H9 (cell line): Measurements from ENCODE around the gene RBM33. TPM values are rescaled to one million over a fixed set of nuclear protein-coding genes. Genes with fewer than 3 reads are reported as not detected.

Source experiments
- DNase-seq: peaks from one replicate; pipeline ENCODE4 v3.0.0-alpha.2; 2017
- H2AFZ ChIP-seq: one replicate; pipeline ENCODE4 v1.6.1; 2013; ENCODE audit warnings: mild to moderate bottlenecking, low read length, control low read depth, moderate library complexity
- H2AK5ac ChIP-seq: 2 replicates; pipeline ENCODE4 v1.6.1; 2013; ENCODE audit warnings: low read length, control low read depth, mixed read lengths; ENCODE audit not compliant: insufficient read length
- H2BK120ac ChIP-seq: one replicate; pipeline ENCODE4 v1.6.1; 2013; ENCODE audit warnings: low read depth, mild to moderate bottlenecking, low read length, control low read depth, inconsistent platforms; ENCODE audit not compliant: poor library complexity, severe bottlenecking
- H2BK12ac ChIP-seq: 2 replicates; pipeline ENCODE4 v1.6.1; 2013; ENCODE audit warnings: low read length, control low read depth, mixed read lengths, low read depth; ENCODE audit not compliant: insufficient read length
- H2BK15ac ChIP-seq: 2 replicates; pipeline ENCODE4 v1.6.1; 2013; ENCODE audit warnings: low read depth, low read length, control low read depth
- H2BK20ac ChIP-seq: one replicate; pipeline ENCODE4 v1.6.1; 2013; ENCODE audit warnings: low read depth, mild to moderate bottlenecking, low read length, control low read depth, inconsistent platforms; ENCODE audit not compliant: poor library complexity, severe bottlenecking
- H2BK5ac ChIP-seq: 2 replicates; pipeline ENCODE4 v1.6.1; 2013; ENCODE audit warnings: low read length, control low read depth, mixed read lengths; ENCODE audit not compliant: insufficient read length
- H3K14ac ChIP-seq: 2 replicates; pipeline ENCODE4 v1.6.1; 2013; ENCODE audit warnings: low read length, control low read depth; ENCODE audit not compliant: insufficient read depth
- H3K18ac ChIP-seq: 2 replicates; pipeline ENCODE4 v1.6.1; 2013; ENCODE audit warnings: low read depth, mild to moderate bottlenecking, mixed read lengths, low read length, control low read depth; ENCODE audit not compliant: insufficient read length
- H3K23ac ChIP-seq: 2 replicates; pipeline ENCODE4 v1.6.1; 2013; ENCODE audit warnings: low read length, control low read depth, mixed read lengths, low read depth; ENCODE audit not compliant: insufficient read length
- H3K23me2 ChIP-seq: 2 replicates; pipeline ENCODE4 v1.6.1; 2013; ENCODE audit warnings: low read depth, mild to moderate bottlenecking, mixed read lengths, low read length, control low read depth; ENCODE audit not compliant: insufficient read length, poor library complexity, severe bottlenecking
- H3K27ac ChIP-seq: 2 replicates; pipeline ENCODE4 v1.5.1; 2013; ENCODE audit warnings: low read length, control low read depth, mixed read lengths, low read depth; ENCODE audit not compliant: insufficient read length
- H3K27me3 ChIP-seq: 2 replicates; pipeline ENCODE4 v1.6.1; 2013; ENCODE audit warnings: low read length, control low read depth, inconsistent platforms; ENCODE audit not compliant: insufficient read depth
- H3K4ac ChIP-seq: 2 replicates; pipeline ENCODE4 v1.6.1; 2013; ENCODE audit warnings: low read depth, mild to moderate bottlenecking, control low read depth, inconsistent platforms, low read length, moderate library complexity
- H3K4me1 ChIP-seq: 2 replicates; pipeline ENCODE4 v1.6.1; 2013; ENCODE audit warnings: low read length, control low read depth, inconsistent platforms; ENCODE audit not compliant: insufficient read depth
- H3K4me2 ChIP-seq: 2 replicates; pipeline ENCODE4 v1.6.1; 2013; ENCODE audit warnings: low read length, control low read depth, mixed read lengths; ENCODE audit not compliant: insufficient read length, insufficient read depth
- H3K56ac ChIP-seq: 2 replicates; pipeline ENCODE4 v1.6.1; 2013; ENCODE audit warnings: low read depth, mild to moderate bottlenecking, mixed read lengths, low read length, control low read depth; ENCODE audit not compliant: insufficient read length
- H3K79me1 ChIP-seq: 2 replicates; pipeline ENCODE4 v1.6.1; 2013; ENCODE audit warnings: low read depth, mild to moderate bottlenecking, moderate library complexity, low read length, control low read depth, inconsistent platforms; ENCODE audit not compliant: insufficient read depth, poor library complexity, severe bottlenecking
- H3K79me2 ChIP-seq: 2 replicates; pipeline ENCODE4 v1.6.1; 2013; ENCODE audit warnings: low read length, control low read depth, inconsistent platforms; ENCODE audit not compliant: insufficient read depth
- H3K9ac ChIP-seq: 2 replicates; pipeline ENCODE4 v1.6.1; 2013; ENCODE audit warnings: low read length, control low read depth, mixed read lengths; ENCODE audit not compliant: insufficient read length; ENCODE audit errors: extremely low read depth
- H3K9me3 ChIP-seq: one replicate; pipeline ENCODE4 v1.6.1; 2013; ENCODE audit warnings: low read depth, low read length, inconsistent platforms; ENCODE audit not compliant: control insufficient read depth
- H3T11ph ChIP-seq: one replicate; pipeline ENCODE4 v1.6.1; 2013; ENCODE audit warnings: mild to moderate bottlenecking, low read length, control low read depth, inconsistent platforms
- H4K20me1 ChIP-seq: one replicate; pipeline ENCODE4 v1.6.1; 2013; ENCODE audit not compliant: control insufficient read depth, insufficient read length, insufficient read depth
- H4K5ac ChIP-seq: 2 replicates; pipeline ENCODE4 v1.6.1; 2013; ENCODE audit warnings: low read depth, mild to moderate bottlenecking, mixed read lengths, low read length, control low read depth; ENCODE audit not compliant: insufficient read length
- H4K8ac ChIP-seq: replicated peaks from 2 replicates; pipeline ENCODE4 v1.6.1; 2013; ENCODE audit warnings: low read length, control low read depth, mixed read lengths, low read depth; ENCODE audit not compliant: insufficient read length
- H4K91ac ChIP-seq: 2 replicates; pipeline ENCODE4 v1.6.1; 2013; ENCODE audit warnings: low read depth, mild to moderate bottlenecking, moderate library complexity, mixed read lengths, low read length, control low read depth; ENCODE audit not compliant: insufficient read length
- H3K27ac Mint-ChIP-seq, 3 experiments: 2 replicates in 2 of 3; 3 replicates in 1 of 3; pipeline ENCODE4 v1.8.0; 2020 to 2021; ENCODE audit warnings: mixed read lengths in 3 of 3, mild to moderate bottlenecking in 1 of 3, moderate library complexity in 1 of 3
- H3K27me3 Mint-ChIP-seq: 2 replicates; pipeline ENCODE4 v1.8.0; 2021; ENCODE audit warnings: low read depth, mild to moderate bottlenecking, moderate library complexity, mixed read lengths
- H3K36me3 Mint-ChIP-seq, 3 experiments: 2 replicates in 2 of 3; 3 replicates in 1 of 3; pipeline ENCODE4 v1.8.0; 2020 to 2021; ENCODE audit warnings: low read depth in 3 of 3, mixed read lengths in 3 of 3; ENCODE audit not compliant: insufficient read depth in 1 of 3
- H3K4me1 Mint-ChIP-seq, 2 experiments: 2 replicates each; pipeline ENCODE4 v1.8.0; 2020; ENCODE audit warnings: mixed read lengths in 2 of 2
- H3K4me3 Mint-ChIP-seq, 2 experiments: 2 replicates in 1 of 2; 3 replicates in 1 of 2; pipeline ENCODE4 v1.8.0; 2020 to 2021; ENCODE audit warnings: mild to moderate bottlenecking in 2 of 2, mixed read lengths in 2 of 2, moderate library complexity in 1 of 2
- H3K9me3 Mint-ChIP-seq, 2 experiments: 2 replicates in 1 of 2; 3 replicates in 1 of 2; pipeline ENCODE4 v1.8.0; 2020; ENCODE audit warnings: mild to moderate bottlenecking in 2 of 2, mixed read lengths in 2 of 2, moderate library complexity in 1 of 2
- WGBS: extraction: QIAGEN DNeasy Blood & Tissue Kit; methylation state at CpG from one replicate; pipeline ENCODE4 v1.1.7; 2013; ENCODE audit warnings: missing lambda C conversion rate, low lambda C conversion rate, mixed read lengths; ENCODE audit not compliant: insufficient read length; ENCODE audit errors: extremely low coverage; 5-methylcytosine and 5-hydroxymethylcytosine counted together
- total RNA-seq: library from RNA; stranded (reverse); gene quantifications from 2 replicates; pipeline ENCODE4 v1.2.1, GENCODE V29; 2021
- TF ChIP-seq, protein P1 (sequence below): fragments of 200-600 bp; sonication (generic); conservative IDR thresholded peaks from 3 replicates; pipeline ENCODE4 v1.8.0; 2021; ENCODE audit warnings: antibody characterized with exemption, mild to moderate bottlenecking

The RBM33 gene
- total RNA-seq, 1 experiment from 2014 or later = 71.3 TPM

DNA sequence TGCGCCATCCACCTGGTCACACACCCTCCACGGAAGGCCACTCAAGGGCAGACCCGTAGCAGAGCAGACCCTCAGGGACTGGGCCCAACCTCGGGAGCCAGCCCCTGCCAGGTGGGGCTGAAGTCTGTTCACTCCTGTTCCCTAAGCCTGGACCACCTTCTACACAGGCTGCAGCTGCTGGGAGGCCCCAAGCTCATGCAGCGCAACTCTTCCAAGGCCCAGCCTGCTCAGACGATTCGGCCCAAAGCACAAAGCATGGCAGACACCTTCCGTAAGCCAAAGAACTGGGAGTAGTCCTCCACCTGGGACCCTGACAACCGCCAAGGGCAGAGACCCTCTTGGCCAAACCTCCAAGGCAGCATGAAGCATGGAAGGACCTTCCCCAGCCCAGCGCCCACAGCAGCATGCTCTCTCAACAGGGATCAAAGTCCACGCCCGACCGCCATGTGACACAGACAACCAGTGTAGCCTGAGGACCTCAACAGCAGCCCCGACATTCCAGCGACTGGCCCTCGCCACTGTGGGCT, 156.3 kb downstream of the RBM33 start:
- Histone ChIP-seq H3K9me3 (no peaks in the 10 kb centered on the region), H3K4me2 (no peak overlapping the region), H3K27ac (no peak overlapping the region), H2AK5ac (no peak overlapping the region), H3K23me2 (peaks cover 8% of the 10 kb centered on the region), H4K91ac (no peak overlapping the region), H4K8ac (no peak overlapping the region), H4K5ac (no peak overlapping the region), H3K4ac (no peak overlapping the region), H3K79me2 (no peaks in the 10 kb centered on the region), H3K56ac (no peak overlapping the region), H4K20me1 (no peaks in the 10 kb centered on the region), H3K23ac (no peak overlapping the region), H2BK12ac (no peak overlapping the region), H3K9ac (no peak overlapping the region), H3K14ac (no peak overlapping the region), H3T11ph (no peak overlapping the region), H2BK15ac (no peak overlapping the region), H3K4me1 (no peaks in the 10 kb centered on the region), H2AFZ (no peak overlapping the region), H2BK120ac (no peak overlapping the region), H3K18ac (no peak overlapping the region), H2BK5ac (no peak overlapping the region), H2BK20ac (no peak overlapping the region), H3K27me3 (peaks cover 40% of the 10 kb centered on the region), H3K79me1 (no peaks in the 10 kb centered on the region)
- Mint-ChIP-seq H3K4me3 (no peak overlapping the region), H3K9me3 (peaks cover 2 to 8% of the 10 kb centered on the region in 2 experiments; a peak in 2 of 5 replicates), H3K36me3 (peaks cover 0 to 3% (median 0%) of the 10 kb centered on the region in 3 experiments; a peak in 3 of 7 replicates), H3K4me1 (peaks cover 5 to 11% of the 10 kb centered on the region in 2 experiments; a peak in 3 of 4 replicates), H3K27ac (no peak overlapping the region), H3K27me3 (peaks cover 86% of the 10 kb centered on the region)
- DNase-seq = no peak
- TF ChIP-seq, protein P1, sequence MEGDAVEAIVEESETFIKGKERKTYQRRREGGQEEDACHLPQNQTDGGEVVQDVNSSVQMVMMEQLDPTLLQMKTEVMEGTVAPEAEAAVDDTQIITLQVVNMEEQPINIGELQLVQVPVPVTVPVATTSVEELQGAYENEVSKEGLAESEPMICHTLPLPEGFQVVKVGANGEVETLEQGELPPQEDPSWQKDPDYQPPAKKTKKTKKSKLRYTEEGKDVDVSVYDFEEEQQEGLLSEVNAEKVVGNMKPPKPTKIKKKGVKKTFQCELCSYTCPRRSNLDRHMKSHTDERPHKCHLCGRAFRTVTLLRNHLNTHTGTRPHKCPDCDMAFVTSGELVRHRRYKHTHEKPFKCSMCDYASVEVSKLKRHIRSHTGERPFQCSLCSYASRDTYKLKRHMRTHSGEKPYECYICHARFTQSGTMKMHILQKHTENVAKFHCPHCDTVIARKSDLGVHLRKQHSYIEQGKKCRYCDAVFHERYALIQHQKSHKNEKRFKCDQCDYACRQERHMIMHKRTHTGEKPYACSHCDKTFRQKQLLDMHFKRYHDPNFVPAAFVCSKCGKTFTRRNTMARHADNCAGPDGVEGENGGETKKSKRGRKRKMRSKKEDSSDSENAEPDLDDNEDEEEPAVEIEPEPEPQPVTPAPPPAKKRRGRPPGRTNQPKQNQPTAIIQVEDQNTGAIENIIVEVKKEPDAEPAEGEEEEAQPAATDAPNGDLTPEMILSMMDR = no peak
- no CpG with 5 or more reads among the region's 16 CpGs for WGBS
